IMR-90 (cell line): Measurements from ENCODE around the gene WASL. TPM values are rescaled to one million over a fixed set of nuclear protein-coding genes. Genes with fewer than 3 reads are reported as not detected.

Experiments
- ATAC-seq: fragments of 200-7000 bp; cut with Tn5 transposase; 2 replicates; pipeline ENCODE4 v1.9.1; 2020; ENCODE audit warnings: low read depth, mild to moderate bottlenecking, moderate library complexity
- BruUV-seq: library from RNA; stranded (reverse); fragments of 400-500 nt; replicated peaks from 2 replicates; lab custom pipeline; 2021; lab: Mats Ljungman, UMichigan
- CTCF ChIA-PET: fragments of 300-600 bp; formaldehyde crosslinking; extraction: SDS; loops from one replicate; lab custom pipeline; 2021; ENCODE audit warnings: antibody characterized with exemption; lab: Yijun Ruan, JAX
- POLR2A ChIA-PET: fragments of 300-600 bp; sonication (Branson Sonifier 250); formaldehyde crosslinking; loops from one replicate; lab custom pipeline; 2022; ENCODE audit warnings: antibody characterized with exemption; ENCODE audit not compliant: unreplicated experiment; lab: Charles Lee
- DNase-seq: peaks from one replicate; pipeline ENCODE4 v3.0.0; 2013
- H2AFZ ChIP-seq: replicated peaks from 2 replicates; pipeline ENCODE3; 2013; ENCODE audit warnings: low read length, mild to moderate bottlenecking; ENCODE audit not compliant: poor library complexity
- H2AK5ac ChIP-seq: 2 replicates; pipeline ENCODE4 v1.6.1; 2013; ENCODE audit warnings: low read depth, low read length, inconsistent platforms
- H2AK9ac ChIP-seq: replicated peaks from 2 replicates; pipeline ENCODE3; 2013; ENCODE audit warnings: mild to moderate bottlenecking, low read depth, low read length, moderate library complexity; ENCODE audit not compliant: poor library complexity
- H2BK120ac ChIP-seq: 2 replicates; pipeline ENCODE4 v1.6.1; 2013; ENCODE audit warnings: low read depth, low read length, inconsistent platforms
- H2BK15ac ChIP-seq: 3 replicates; pipeline ENCODE4 v1.6.1; 2013; ENCODE audit warnings: low read depth, low read length, inconsistent platforms
- H2BK20ac ChIP-seq: 2 replicates; pipeline ENCODE4 v1.6.1; 2013; ENCODE audit warnings: low read depth, mild to moderate bottlenecking, inconsistent platforms, low read length, moderate library complexity
- H2BK5ac ChIP-seq: 2 replicates; pipeline ENCODE4 v1.6.1; 2013; ENCODE audit warnings: mild to moderate bottlenecking, low read depth, low read length, inconsistent platforms; ENCODE audit not compliant: poor library complexity, severe bottlenecking
- H3K14ac ChIP-seq: replicated peaks from 2 replicates; pipeline ENCODE4 v1.6.1; 2013; ENCODE audit warnings: low read depth, low read length, inconsistent platforms
- H3K18ac ChIP-seq: 2 replicates; pipeline ENCODE4 v1.6.1; 2013; ENCODE audit warnings: low read depth, low read length, control low read depth
- H3K23ac ChIP-seq: 2 replicates; pipeline ENCODE4 v1.6.1; 2013; ENCODE audit warnings: low read depth, low read length, inconsistent platforms
- H3K27ac ChIP-seq: 2 replicates; pipeline ENCODE4 v1.5.1; 2013; ENCODE audit warnings: mild to moderate bottlenecking, control low read depth, low read length; ENCODE audit not compliant: insufficient read depth
- H3K27me3 ChIP-seq: 2 replicates; pipeline ENCODE4 v1.6.1; 2013; ENCODE audit warnings: low read length; ENCODE audit not compliant: control insufficient read depth, insufficient read depth
- H3K36me3 ChIP-seq: 2 replicates; pipeline ENCODE4 v1.6.1; 2013; ENCODE audit warnings: low read length, mixed read lengths; ENCODE audit not compliant: control insufficient read depth, insufficient read depth
- H3K4ac ChIP-seq: 2 replicates; pipeline ENCODE4 v1.6.1; 2013; ENCODE audit warnings: low read depth, low read length, inconsistent platforms
- H3K4me1 ChIP-seq: 2 replicates; pipeline ENCODE4 v1.6.1; 2013; ENCODE audit warnings: low read length, mixed read lengths; ENCODE audit not compliant: control insufficient read depth, insufficient read depth
- H3K4me2 ChIP-seq: 2 replicates; pipeline ENCODE4 v1.6.1; 2013; ENCODE audit warnings: low read depth, mild to moderate bottlenecking, control low read depth, low read length, moderate library complexity
- H3K4me3 ChIP-seq: 2 replicates; pipeline ENCODE4 v1.5.1; 2013; ENCODE audit warnings: low read depth, mild to moderate bottlenecking, control low read depth, low read length, moderate library complexity; ENCODE audit not compliant: insufficient read depth
- H3K56ac ChIP-seq: 2 replicates; pipeline ENCODE4 v1.6.1; 2013; ENCODE audit warnings: low read length, inconsistent platforms; ENCODE audit not compliant: insufficient read depth; ENCODE audit errors: extremely low read depth
- H3K79me1 ChIP-seq, 2 experiments: 2 replicates each; pipeline ENCODE4 v1.6.1; 2013; ENCODE audit warnings: low read length in 2 of 2, inconsistent platforms in 1 of 2, low read depth in 1 of 2
- H3K9ac ChIP-seq: 2 replicates; pipeline ENCODE4 v1.6.1; 2013; ENCODE audit warnings: low read depth, low read length, control low read depth
- H3K9me1 ChIP-seq: 2 replicates; pipeline ENCODE4 v1.6.1; 2013; ENCODE audit warnings: low read length, inconsistent platforms; ENCODE audit not compliant: insufficient read depth
- H3K9me3 ChIP-seq: 2 replicates; pipeline ENCODE4 v1.6.1; 2013; ENCODE audit warnings: low read length; ENCODE audit not compliant: control insufficient read depth, insufficient read depth
- H4K20me1 ChIP-seq: 2 replicates; pipeline ENCODE4 v1.6.1; 2013; ENCODE audit warnings: low read length, inconsistent platforms; ENCODE audit not compliant: insufficient read depth
- H4K5ac ChIP-seq: 2 replicates; pipeline ENCODE4 v1.6.1; 2013; ENCODE audit warnings: mild to moderate bottlenecking, low read depth, low read length, control low read depth
- H4K8ac ChIP-seq, 2 experiments: 2 replicates each; pipeline ENCODE4 v1.6.1; 2013; ENCODE audit warnings: low read depth in 2 of 2, low read length in 2 of 2, control low read depth in 1 of 2, inconsistent platforms in 1 of 2
- H4K91ac ChIP-seq: 2 replicates; pipeline ENCODE4 v1.6.1; 2013; ENCODE audit warnings: low read depth, low read length, inconsistent platforms; ENCODE audit not compliant: insufficient read depth
- CEBPB ChIP-seq: IDR thresholded peaks from 2 replicates; pipeline ENCODE4 v1.6.1; 2012; ENCODE audit warnings: low read depth, low read length, improper control_type of control experiment
- FOS ChIP-seq: fragments of 150-350 bp; IDR thresholded peaks from 2 replicates; pipeline ENCODE4 v1.6.1; 2016; ENCODE audit warnings: low read depth, low read length
- USF2 ChIP-seq: fragments of 150-350 bp; IDR thresholded peaks from 2 replicates; pipeline ENCODE4 v1.6.1; 2017; ENCODE audit warnings: mild to moderate bottlenecking, antibody characterized with exemption, low read length, low read depth
- WGBS, 2 experiments: methylation state at CpG; one replicate each; pipeline versions ENCODE4 v1.1.5 to v1.1.7; 2013; ENCODE audit warnings: missing lambda C conversion rate in 2 of 2; ENCODE audit not compliant: insufficient read length in 1 of 2; ENCODE audit errors: extremely low coverage in 2 of 2; 5-methylcytosine and 5-hydroxymethylcytosine counted together
- dilution Hi-C: fragments of 300-500 bp; cut with HindIII; formaldehyde crosslinking; loops from one replicate; pipeline ENCODE4 v1.14.3; 2018; ENCODE audit warnings: low sequenced_read_pairs; ENCODE audit not compliant: unreplicated experiment
- in situ Hi-C: fragments of 300-500 bp; cut with MboI; formaldehyde crosslinking; loops from 3 replicates; pipeline ENCODE4 v1.14.3; 2019; ENCODE audit warnings: low sequenced_read_pairs, inconsistent platforms, mixed read lengths
- intact Hi-C: fragments of 100-400 bp; cut with micrococcal nuclease; formaldehyde crosslinking; loops from 2 replicates; pipeline ENCODE4 v1.10.0; 2022
- polyA plus RNA-seq, 3 experiments: library from polyadenylated mRNA; depleted of rRNA; stranded (reverse); fragments of >200 nt; gene quantifications; 2 replicates each; pipeline ENCODE4 v1.2.3, GENCODE V29; 2012; ENCODE audit warnings: low replicate concordance in 1 of 3
- total RNA-seq: library from RNA; depleted of rRNA; stranded (reverse); fragments of >200 nt; gene quantifications from 2 replicates; pipeline ENCODE4 v1.2.3, GENCODE V29; 2012

Gene WASL
- total and polyA plus RNA-seq, 2 of the 4 experiments (the other 2 are of a cell fraction) = 2.3 to 7.9 TPM

GRCh38 chr7:123746055-123746454, 2.7 kb downstream of the WASL start:
- Histone ChIP-seq H4K91ac (no peak overlapping the region), H3K23ac (0 out of 2 replicates have a peak overlapping the region, but pooled peaks have one; percentile 40), H4K8ac (no peak overlapping the region), H3K18ac (no peak overlapping the region), H2BK120ac (no peak overlapping the region), H3K4me2 (peak overlapping the region; percentile 12), H3K27me3 (no peaks in the 10 kb centered on the region), H3K4ac (no peak overlapping the region), H2AFZ (no peak overlapping the region), H3K4me1 (peaks cover 2% of the 10 kb centered on the region; the same call in 1 of the 2 replicates), H2AK5ac (no peak overlapping the region), H3K36me3 (no peaks in the 10 kb centered on the region), H2BK5ac (no peak overlapping the region), H3K9me3 (no peaks in the 10 kb centered on the region), H2BK15ac (no peak overlapping the region), H3K79me1 (peaks cover 11 to 25% of the 10 kb centered on the region in 2 experiments; a peak in 3 of 4 replicates), H4K5ac (no peak overlapping the region), H3K9ac (no peak overlapping the region), H3K27ac (no peak overlapping the region), H4K20me1 (peaks cover 55% of the 10 kb centered on the region), H3K4me3 (no peak overlapping the region), H3K9me1 (no peaks in the 10 kb centered on the region), H2AK9ac (no peak overlapping the region), H3K14ac (peak overlapping the region; percentile 61; the same call in 1 of the 2 replicates), H3K56ac (no peak overlapping the region), H2BK20ac (no peak overlapping the region)
- no peak for TF ChIP-seq CEBPB
- no peak for TF ChIP-seq USF2
- no peak for TF ChIP-seq FOS
- in situ Hi-C loops (no loop called here), dilution Hi-C loops (no loop called here), intact Hi-C loops (loop anchor here (5.0 kb wide), 1 partner anchor 189 kb away; the partner anchor contains the start of gene NDUFA5)
- no TSS peak for BruUV-seq
- no CpG with 5 or more reads among the region's 2 CpGs for WGBS, 2 experiments
- ATAC-seq (no peak), DNase-seq (no peak)
- POLR2A ChIA-PET = interaction anchor here (0.6 kb wide), 1 partner anchor 11 kb away, joined by 7 read pairs; no protein-coding TSS in a partner anchor
- CTCF ChIA-PET = interaction anchor here (1.1 kb wide), 1 partner anchor 64 kb away, joined by 3 read pairs; no protein-coding TSS in a partner anchor
